Measurements from ENCODE around the gene KCNN3.

GRCh38 chr1:154755858-154756730 is 114.0 kb downstream of the KCNN3 start:
- TF ChIP-seq CTCF (IDR thresholded peaks at IDR 0.05) (no peak), ZFX (IDR thresholded peaks at IDR 0.05; ENCODE audit: borderline replicate concordance) (no peak)
